Measurements from ENCODE around the gene FGF23.
"Not testable (repeated sequence)": the region's sequence is repeated elsewhere in the genome, so short reads cannot be mapped to it uniquely, and the experiment has no call there.

FGF23 gene

DNA sequence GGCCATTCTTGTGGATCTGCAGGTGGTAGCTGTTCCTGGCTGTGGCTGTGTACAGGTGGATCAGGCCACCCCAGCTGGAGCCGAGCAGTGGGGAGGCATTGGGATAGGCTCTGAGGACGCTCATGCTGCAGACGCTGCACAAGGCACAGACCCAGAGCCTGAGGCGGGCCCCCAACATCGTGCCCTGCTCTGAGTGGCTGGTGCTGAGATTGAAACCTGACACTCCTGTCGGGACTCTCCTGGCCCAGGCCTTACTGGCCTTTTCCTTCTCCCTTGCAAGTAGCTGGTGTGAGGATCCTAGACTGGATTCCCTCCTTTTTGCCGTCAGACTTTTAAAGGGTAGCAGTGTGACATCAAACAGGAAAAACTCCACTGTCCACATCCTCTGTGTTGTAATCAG, at the start of gene FGF23:
FGF23 (minus strand) TSS at position 308 of the 400 bp plus-strand sequence; CDS start at position 178, 130 bp downstream.
- no peak for DNase-seq

DNA sequence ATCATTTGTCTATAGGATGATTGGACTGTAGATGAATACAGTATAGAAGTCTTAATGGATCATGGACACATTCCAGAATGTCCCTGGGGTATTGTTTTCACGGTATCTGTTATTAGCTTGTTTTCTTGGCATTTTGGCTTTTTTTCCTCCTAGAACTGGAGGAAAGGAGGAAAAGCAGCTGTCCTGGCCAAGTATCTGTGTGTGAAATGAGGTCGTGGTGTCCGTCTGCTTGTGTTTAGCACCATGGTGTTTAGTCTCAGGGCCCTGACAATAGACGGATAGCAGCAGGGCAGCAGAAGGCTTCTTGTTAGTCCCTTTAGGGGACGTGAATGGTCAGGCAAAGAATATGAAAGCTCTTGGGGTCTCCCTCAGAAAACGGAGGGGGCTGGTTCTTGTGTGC, 44.9 kb upstream of the FGF23 start:
- DNase-seq, result no peak

- no peak for DNase-seq
Measured at GRCh38 chr12:4423528-4424195, 44.1 kb upstream of the FGF23 start.

DNA sequence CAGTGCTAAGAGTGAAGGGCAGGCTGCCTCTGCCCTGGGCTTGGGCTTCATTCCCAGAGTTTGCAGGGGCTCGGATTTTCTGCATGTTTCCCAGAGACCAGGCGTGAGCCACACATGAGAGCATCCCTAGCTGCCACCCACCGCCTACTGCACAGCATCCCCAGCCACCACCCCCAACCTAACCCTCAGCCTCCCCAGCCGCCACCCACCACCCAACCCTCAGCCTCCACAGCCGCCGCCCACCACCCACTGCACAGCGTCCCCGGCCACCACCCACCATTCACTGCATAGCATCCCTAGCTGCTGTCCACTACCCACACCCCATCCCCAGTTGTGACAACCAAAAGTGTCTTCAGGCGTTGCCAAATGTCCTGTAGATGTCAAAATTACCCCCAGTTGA, 43.5 kb upstream of the FGF23 start:
- DNase-seq, result no peak

DNA sequence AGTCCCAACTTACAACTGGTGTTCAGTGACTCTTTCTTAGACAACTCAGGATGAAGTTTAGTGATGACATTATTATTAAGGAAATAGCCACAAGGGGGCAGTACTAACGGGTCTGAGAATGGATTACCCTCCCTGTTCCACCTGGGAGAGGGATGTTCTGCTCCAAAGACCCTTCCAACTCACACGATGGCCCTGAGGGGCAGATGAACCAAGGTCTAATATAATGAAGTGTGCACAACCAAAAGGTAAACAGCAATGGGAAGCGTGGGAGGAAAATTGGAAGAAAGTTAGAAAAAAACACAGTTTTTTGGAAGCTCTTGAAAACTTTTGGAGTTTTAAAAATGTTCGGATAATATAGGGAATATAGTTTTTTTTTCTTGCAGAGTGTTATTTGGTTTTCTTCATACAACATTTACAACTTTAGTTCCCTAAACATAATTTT, 42.1 kb upstream of the FGF23 start:
- no peak for DNase-seq

DNA sequence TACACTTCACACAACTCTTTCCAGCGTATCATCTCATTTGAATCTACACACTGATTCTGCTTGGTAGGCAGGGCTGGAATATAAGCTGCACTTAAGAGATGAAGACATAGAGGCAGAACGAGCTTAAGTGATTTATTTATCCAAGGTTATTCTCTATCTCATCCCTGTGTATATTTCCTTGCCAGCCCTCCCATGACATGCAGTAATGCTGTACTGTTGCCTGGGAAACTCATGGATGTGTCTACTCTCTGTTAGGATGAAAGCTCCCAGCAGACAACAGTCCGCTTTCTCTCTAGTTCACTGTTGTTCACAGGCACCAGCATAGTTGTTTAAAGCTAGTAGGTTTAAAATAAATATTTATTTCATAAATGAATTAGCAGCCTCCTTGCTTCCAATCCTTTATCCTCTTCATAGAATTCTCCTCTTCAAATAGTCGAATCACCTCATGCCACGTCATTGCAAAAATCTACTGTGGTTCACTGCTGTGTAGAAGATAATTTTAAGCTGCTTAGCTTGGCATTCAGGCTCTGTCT, 40.7 kb upstream of the FGF23 start:
- DNase-seq, result no peak

DNA sequence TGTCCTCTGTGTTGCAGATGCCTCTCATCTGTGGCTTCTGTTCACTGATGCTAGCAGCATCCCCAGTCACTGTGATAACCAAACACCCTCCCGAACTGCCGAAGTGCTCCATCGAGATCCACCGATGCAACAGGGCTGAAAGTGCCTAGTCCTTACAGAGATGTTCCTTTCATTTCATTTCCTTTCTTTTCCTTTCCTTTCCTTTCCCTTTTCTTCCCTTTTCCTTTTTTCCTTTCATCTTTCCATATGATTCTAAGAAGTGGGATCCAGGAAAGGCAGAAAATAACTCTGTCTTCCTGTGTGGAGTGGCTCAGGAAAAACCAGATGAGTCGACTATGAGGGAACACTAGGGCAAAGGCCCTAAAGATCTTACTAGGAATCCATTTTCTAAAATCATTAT, 39.4 kb upstream of the FGF23 start:
- no peak for DNase-seq

- DNase-seq, result no peak
Measured at GRCh38 chr12:4417936-4418335, 38.4 kb upstream of the FGF23 start.

DNA sequence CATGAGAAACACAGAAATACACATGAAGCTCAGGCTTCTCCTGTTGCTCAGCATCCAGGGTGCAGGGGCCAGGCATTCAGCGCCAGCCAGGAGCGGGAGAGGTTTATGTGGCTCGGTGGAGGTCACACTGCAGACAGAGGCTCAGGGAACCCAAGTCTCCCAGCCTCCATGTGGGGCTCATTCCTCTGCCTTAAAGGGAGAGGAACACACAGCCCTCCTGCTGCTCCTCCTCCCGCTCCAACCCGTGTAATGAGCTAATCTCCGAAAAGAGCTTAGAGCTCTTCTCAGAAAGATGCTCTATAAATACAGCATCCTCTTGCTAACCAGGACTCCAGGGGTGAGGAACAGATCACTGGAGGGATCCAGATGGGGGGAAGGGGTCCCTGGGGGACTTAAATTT, 37.9 kb upstream of the FGF23 start:
- DNase-seq, result no peak

GRCh38 chr12:4416276-4416675, 36.8 kb upstream of the FGF23 start:
- no peak for DNase-seq

DNA sequence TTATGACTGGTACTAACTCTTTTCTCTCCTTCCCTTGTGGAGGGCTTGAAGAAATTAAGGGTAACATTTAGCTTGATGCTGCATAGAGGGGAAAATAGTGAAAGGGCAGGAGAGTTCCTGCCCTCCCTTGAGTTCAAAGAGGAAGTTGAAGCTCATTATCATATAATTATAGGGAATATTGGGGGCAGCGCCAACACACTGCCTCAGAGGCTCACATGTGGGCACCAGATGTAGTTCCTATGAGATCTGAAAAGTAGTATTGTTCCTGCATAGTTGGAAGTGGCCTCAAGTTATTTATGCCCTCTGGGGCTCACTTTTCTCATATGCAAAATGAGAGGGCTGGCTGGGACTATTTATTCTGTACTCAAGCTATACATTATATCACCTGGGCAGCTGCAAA, 33.0 kb upstream of the FGF23 start:
- DNase-seq, result no peak

DNA sequence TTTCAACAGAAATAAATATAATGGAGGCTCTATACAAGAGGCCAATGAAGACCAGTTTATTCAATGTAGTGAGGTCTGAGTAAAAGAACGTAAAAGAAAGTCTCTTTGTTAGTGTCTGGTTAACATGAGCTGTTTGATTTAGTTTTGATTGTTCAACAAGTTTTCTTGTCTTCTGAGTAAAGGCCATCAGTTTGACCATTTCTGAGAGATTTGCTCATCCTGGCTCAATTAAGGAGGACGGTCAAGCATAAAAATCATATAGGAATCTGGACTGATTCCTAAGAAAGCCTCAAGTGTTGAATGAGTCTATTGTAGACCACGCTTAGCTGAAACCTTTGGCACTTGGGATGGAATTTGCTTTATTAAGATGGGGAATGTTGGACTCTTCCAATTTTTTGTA, 32.5 kb upstream of the FGF23 start:
- DNase-seq, result no peak

GRCh38 chr12:4407136-4407535, 27.6 kb upstream of the FGF23 start:
- DNase-seq, result no peak

DNA sequence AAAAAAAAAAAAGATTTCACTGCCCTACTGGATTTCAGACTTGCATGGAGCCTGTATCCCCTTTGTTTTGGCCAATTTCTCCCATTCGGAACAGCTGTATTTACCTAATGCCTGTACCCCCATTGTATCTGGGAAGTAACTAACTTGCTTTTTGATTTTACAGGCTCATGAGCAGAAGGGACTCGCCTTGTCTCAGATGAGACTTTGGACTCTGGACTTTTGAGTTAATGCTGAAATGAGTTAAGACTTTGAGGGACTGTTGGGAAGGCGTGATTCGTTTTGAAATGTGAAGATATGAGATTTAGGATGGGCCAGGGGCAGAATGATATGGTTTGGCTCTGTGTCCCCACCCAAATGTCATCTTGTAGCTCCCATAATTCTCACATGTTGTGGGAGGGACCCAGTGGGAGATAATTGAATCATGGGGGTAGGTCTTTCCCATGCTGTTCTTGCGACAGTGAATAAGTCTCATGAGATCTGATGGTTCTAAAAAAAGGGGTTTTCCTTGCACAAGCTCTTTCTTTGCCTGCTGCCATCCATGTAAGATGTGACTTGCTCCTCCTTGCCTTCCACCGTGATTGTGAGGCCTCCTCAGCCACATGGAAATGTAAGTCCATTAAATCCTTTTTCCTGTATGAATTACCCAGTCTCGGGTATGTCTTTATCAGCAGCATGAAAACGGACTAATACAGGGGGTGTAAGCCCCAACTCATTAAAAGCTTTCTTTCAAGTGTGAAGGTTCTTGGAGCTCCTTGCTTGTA, 25.5 kb upstream of the FGF23 start:
- DNase-seq, result not testable (repeated sequence)

GRCh38 chr12:4402996-4403395, 23.5 kb upstream of the FGF23 start:
- no peak for DNase-seq

DNA sequence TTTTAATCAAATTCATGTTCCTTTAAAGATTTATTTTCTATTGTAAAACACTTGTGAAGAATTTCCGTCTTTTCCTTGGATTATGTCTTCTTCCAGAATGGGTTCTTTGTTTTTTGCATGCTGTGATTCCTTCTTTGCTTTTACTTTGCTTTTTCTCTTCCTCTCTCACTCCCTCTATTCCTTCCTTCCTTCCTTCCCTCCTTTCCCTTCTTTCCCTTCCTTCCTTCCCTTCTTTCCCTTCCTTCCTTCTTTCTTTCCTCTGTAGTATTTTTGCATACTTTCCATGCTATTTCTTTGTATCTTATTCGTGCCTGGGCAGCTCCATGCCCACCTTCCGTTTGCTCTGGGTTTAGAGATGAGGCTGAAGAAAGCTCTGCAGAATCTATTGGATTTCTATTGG, 21.6 kb upstream of the FGF23 start:
- no peak for DNase-seq

- no peak for DNase-seq
Measured at GRCh38 chr12:4395818-4396217, 16.3 kb upstream of the FGF23 start.

DNA sequence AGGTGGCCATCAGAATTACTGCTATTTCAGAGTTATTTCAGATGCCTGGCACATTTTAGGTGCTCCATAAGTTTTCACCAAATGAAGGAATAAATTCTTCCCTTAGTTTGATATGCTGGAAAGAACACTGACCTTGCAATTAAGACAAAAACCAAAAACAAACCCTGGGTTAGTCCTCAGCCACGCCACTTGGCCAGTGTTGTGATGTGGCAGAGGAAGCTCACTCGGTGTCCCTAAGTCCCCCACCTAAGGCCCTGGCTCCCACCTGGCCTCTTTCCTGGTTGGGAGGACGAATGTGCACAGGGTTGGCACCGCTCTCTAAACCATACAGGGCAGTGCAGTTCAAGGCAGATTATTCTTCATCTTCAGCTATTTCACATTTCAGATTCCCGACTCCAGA, 13.7 kb upstream of the FGF23 start:
- no peak for DNase-seq

GRCh38 chr12:4392223-4392742, 12.8 kb upstream of the FGF23 start:
- no peak for DNase-seq

- DNase-seq, result no peak
Measured at GRCh38 chr12:4388662-4389061, 9.2 kb upstream of the FGF23 start.

GRCh38 chr12:4388032-4388431, 8.5 kb upstream of the FGF23 start:
- no peak for DNase-seq

DNA sequence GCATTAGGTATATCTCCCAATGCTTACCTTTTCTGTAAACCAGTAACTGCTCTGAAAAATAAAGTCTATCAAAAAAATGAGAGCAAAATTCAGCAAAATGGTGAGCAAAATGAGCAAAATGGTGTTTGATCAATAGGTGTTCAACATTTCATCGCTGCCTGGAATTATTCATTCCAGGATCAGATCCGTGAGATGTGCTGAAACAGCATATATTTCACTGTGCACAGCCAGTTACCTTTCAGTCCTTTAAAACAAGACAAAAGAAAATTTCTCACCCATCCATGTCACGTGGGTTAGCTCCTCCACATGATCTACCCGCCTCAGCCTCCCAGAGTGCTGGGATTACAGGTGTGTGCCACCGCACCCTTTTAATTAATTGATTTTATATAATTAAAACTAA, 8.1 kb upstream of the FGF23 start:
- no peak for DNase-seq

GRCh38 chr12:4386801-4387200, 7.3 kb upstream of the FGF23 start:
- no peak for DNase-seq

GRCh38 chr12:4383304-4383865, 3.9 kb upstream of the FGF23 start:
- DNase-seq, result no peak
